Measurements from ENCODE around the gene MMP25.

The MMP25 gene

DNA sequence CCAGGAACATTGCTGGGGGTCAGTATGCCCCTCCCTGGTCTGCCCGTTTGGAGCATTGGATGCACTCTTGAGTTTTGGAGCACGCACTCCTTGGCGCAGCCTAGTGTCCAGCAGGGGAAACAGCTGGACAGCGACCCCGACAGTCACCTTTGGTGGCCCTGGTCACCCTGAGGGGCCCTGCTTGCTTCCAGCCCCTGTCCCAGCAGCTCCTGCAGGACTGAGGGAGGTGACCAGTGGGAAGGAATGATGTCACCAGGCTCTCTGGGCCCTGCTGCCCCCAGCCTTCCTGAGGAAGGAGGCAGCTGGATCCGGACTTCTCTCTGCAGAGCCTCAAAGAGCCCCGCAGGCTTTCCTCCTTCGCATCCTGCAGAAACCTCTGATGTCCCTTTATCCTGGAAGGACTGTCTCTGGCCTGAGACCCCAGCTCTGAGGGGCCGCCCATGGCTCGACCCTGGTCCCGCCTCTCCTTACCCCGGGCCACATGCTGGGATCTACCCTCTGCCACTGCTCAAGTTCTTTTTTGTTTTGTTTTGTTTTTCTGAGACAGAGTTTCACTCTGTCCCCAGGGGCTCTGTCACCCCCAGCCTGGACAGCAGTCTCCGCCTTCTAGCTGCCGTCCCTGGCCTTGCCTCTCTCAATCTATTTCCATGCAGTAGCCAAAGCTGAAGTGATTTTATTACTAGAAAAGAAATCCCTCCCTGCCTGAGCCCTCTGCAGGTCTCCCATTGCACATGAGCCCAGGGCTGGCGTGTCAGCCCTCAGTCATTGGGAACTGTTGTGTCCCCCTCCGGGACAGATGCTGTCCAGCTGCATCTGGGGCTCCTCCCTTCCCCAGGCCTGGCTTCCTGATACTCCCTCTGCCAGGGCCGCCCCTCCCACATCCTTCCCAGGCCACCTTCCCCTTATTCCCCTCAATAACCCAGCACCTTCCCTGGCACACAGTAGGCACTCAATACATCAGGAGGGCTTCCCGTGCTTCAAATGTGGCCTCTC lies 41.2 kb downstream of the MMP25 start:
- TF ChIP-seq, protein P1, sequence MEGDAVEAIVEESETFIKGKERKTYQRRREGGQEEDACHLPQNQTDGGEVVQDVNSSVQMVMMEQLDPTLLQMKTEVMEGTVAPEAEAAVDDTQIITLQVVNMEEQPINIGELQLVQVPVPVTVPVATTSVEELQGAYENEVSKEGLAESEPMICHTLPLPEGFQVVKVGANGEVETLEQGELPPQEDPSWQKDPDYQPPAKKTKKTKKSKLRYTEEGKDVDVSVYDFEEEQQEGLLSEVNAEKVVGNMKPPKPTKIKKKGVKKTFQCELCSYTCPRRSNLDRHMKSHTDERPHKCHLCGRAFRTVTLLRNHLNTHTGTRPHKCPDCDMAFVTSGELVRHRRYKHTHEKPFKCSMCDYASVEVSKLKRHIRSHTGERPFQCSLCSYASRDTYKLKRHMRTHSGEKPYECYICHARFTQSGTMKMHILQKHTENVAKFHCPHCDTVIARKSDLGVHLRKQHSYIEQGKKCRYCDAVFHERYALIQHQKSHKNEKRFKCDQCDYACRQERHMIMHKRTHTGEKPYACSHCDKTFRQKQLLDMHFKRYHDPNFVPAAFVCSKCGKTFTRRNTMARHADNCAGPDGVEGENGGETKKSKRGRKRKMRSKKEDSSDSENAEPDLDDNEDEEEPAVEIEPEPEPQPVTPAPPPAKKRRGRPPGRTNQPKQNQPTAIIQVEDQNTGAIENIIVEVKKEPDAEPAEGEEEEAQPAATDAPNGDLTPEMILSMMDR (IDR thresholded peaks at IDR 0.05; ENCODE audit: low read depth, low read length), result peak; percentile 28; the same call in 1 of the 2 replicates
- no peak for TF ChIP-seq EZH2phosphoT487 (IDR thresholded peaks at IDR 0.05; ENCODE audit: low read depth)
- H3K9me3 ChIP-seq (ENCODE audit: insufficient read depth, low read length), result no peaks in the 10 kb centered on the region

DNA sequence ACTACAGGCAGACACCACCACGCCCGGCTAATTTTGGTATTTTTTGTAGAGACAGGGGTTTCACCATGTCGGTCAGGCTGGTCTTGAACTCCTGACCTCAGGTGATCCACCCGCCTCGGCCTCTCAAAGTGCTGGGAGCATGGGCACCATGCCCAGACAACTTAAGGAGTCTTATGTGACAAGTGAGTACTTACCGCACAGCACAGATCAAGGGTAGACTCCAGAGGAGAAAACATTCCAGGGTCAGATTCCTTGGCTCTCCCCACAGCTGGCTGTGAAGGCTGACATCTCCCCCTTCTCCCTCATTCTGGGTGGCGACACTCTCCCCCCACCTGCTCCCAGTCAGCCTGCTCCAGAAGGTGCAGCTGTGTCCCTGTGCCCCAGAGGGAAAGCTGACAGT lies 42.1 kb downstream of the MMP25 start:
- no peaks in the 10 kb centered on the region for H3K4me1 ChIP-seq (ENCODE audit: low read length)
- no peak overlapping the region for H2AFZ ChIP-seq (ENCODE audit: low read depth, low read length)
- no peak overlapping the region for H3K9ac ChIP-seq (ENCODE audit: low read length)
- no peaks in the 10 kb centered on the region for H3K27me3 ChIP-seq (ENCODE audit: low read depth, low read length)
- no peak overlapping the region for H3K4me2 ChIP-seq (ENCODE audit: low read length)
- H3K79me2 ChIP-seq (ENCODE audit: low read length), result no peaks in the 10 kb centered on the region
- no peak for TF ChIP-seq EZH2phosphoT487 (IDR thresholded peaks at IDR 0.05; ENCODE audit: low read depth)
- TF ChIP-seq, protein P1 (IDR thresholded peaks at IDR 0.05; ENCODE audit: low read depth, low read length), result no peak
- no peaks in the 10 kb centered on the region for H4K20me1 ChIP-seq (ENCODE audit: insufficient read depth, low read length)
- H3K36me3 ChIP-seq (replicated peaks; ENCODE audit: low read depth, low read length), result no peaks in the 10 kb centered on the region
- no peak overlapping the region for H3K27ac ChIP-seq (ENCODE audit: low read length)
- H3K4me3 ChIP-seq (ENCODE audit: low read length), result no peak overlapping the region
- H3K9me3 ChIP-seq (ENCODE audit: insufficient read depth, low read length), result no peaks in the 10 kb centered on the region

More for the DNA sequence above, 41.2 kb downstream of the MMP25 start:
- Histone ChIP-seq H3K4me1 (ENCODE audit: low read length) (no peaks in the 10 kb centered on the region), H3K27me3 (ENCODE audit: low read depth, low read length) (no peaks in the 10 kb centered on the region), H3K79me2 (ENCODE audit: low read length) (no peaks in the 10 kb centered on the region), H4K20me1 (ENCODE audit: insufficient read depth, low read length) (no peaks in the 10 kb centered on the region), H3K9ac (ENCODE audit: low read length) (no peak overlapping the region), H3K36me3 (replicated peaks; ENCODE audit: low read depth, low read length) (no peaks in the 10 kb centered on the region), H2AFZ (ENCODE audit: low read depth, low read length) (no peak overlapping the region), H3K4me2 (ENCODE audit: low read length) (no peak overlapping the region), H3K27ac (ENCODE audit: low read length) (no peak overlapping the region), H3K4me3 (ENCODE audit: low read length) (no peak overlapping the region)

DNA sequence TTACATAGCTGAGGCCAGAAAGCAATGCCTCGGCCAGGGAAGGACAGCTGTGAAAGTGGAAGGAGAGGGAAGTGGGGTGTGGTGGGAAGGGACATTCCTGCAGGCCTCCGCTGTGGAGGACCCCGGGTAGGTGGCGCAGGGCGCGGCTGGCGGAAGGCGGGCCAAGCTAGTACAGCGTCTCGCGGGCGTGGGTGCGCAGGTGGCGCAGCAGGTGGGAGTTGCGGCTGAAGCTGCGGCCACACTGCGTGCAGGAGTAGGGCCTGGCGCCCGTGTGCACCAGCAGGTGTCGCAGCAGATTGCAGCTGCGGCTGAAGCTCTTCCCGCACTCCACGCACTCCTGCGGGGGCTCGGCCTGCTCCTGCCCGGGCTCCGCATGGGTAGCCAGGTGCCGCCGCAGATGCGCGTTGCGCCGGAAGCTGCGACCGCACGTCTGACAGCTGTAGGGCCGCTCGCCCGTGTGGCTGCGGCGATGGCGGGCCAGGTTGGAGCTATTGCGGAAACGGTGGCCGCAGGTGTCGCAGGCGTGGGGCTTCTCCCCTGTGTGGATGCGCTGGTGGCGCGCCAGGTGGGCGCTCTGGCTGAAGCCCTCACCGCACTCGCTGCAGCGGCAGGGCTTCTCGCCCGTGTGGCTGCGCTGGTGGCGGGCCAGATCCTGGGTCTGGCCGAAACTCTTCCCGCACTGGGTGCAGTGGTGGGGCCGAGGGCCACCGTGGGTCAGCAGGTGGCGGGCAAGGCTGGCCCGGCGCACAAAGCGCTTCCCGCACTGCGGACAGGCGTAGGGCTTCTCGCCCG lies 42.8 kb downstream of the MMP25 start:
- Histone ChIP-seq H3K9ac (ENCODE audit: low read length) (no peak overlapping the region), H3K4me3 (ENCODE audit: low read length) (no peak overlapping the region), H3K36me3 (replicated peaks; ENCODE audit: low read depth, low read length) (no peaks in the 10 kb centered on the region), H2AFZ (ENCODE audit: low read depth, low read length) (no peak overlapping the region), H3K4me1 (ENCODE audit: low read length) (no peaks in the 10 kb centered on the region), H4K20me1 (ENCODE audit: insufficient read depth, low read length) (no peaks in the 10 kb centered on the region), H3K79me2 (ENCODE audit: low read length) (no peaks in the 10 kb centered on the region), H3K9me3 (ENCODE audit: insufficient read depth, low read length) (no peaks in the 10 kb centered on the region), H3K27ac (ENCODE audit: low read length) (no peak overlapping the region), H3K27me3 (ENCODE audit: low read depth, low read length) (no peaks in the 10 kb centered on the region), H3K4me2 (ENCODE audit: low read length) (no peak overlapping the region)
- TF ChIP-seq, protein P1 (IDR thresholded peaks at IDR 0.05; ENCODE audit: low read depth, low read length), result no peak
- TF ChIP-seq EZH2phosphoT487 (IDR thresholded peaks at IDR 0.05; ENCODE audit: low read depth), result no peak

Measured in OCI-LY3 (cell line).